ENCODE measurements around the gene FBXW11. TPM values are rescaled to one million over a fixed set of nuclear protein-coding genes. Genes with fewer than 3 reads are reported as not detected.

FBXW11 gene
- total RNA-seq, 1 experiment from 2014 or later, result 52.0 TPM

GRCh38 chr5:171855798-171856763 is 150.4 kb downstream of the FBXW11 start:
- RAD21 ChIA-PET (ENCODE audit: low non-redundant PET in 1 of 2, low total read pairs in 2 of 2, uncharacterized antibody in 2 of 2, unreplicated experiment in 2 of 2), result no interaction called here
- CTCF ChIA-PET, result no interaction called here
- Histone ChIP-seq H3K79me2 (ENCODE audit: insufficient read depth, low read length) (no peaks in the 10 kb centered on the region), H3K4me2 (ENCODE audit: low read length) (no peak overlapping the region), H3K27me3 (ENCODE audit: insufficient read depth, low read length) (no peaks in the 10 kb centered on the region), H3K9me2 (ENCODE audit: insufficient read depth) (no peaks in the 10 kb centered on the region), H3K4me1 (ENCODE audit: control insufficient read depth in 1 of 2, insufficient read depth in 2 of 2, low read length in 2 of 2) (no peaks in the 10 kb centered on the region), H3K36me3 (ENCODE audit: control insufficient read depth in 1 of 2, insufficient read depth in 2 of 2, low read length in 2 of 2) (no peaks in the 10 kb centered on the region), H4K20me1 (ENCODE audit: insufficient read depth) (no peaks in the 10 kb centered on the region), H3K9ac (ENCODE audit: low read length) (no peak overlapping the region), H2AFZ (ENCODE audit: low read depth, low read length, poor library complexity, severe bottlenecking) (no peak overlapping the region), H3K4me3 (replicated peaks in 1 of 2; ENCODE audit: low read depth in 1 of 2, low read length in 2 of 2) (no peak overlapping the region), H3K9me3 (ENCODE audit: control insufficient read depth in 1 of 2, insufficient read depth in 1 of 2, low read depth in 1 of 2, low read length in 2 of 2) (no peaks in the 10 kb centered on the region), H3K27ac (ENCODE audit: low read depth, low read length) (no peak overlapping the region)
- no TSS peak for BruUV-seq (replicated peaks)
- DNase-seq (ENCODE audit: low read depth, low spot score) (no peak), ATAC-seq (no peak)
- TF ChIP-seq ZNF274 (IDR thresholded peaks at IDR 0.05; ENCODE audit: low read depth, low read length) (no peak), CTCF (IDR thresholded peaks at IDR 0.05 in 2 of 3, conservative IDR thresholded peaks at IDR 0.05 in 1 of 3; ENCODE audit: borderline replicate concordance in 1 of 3, insufficient read depth in 1 of 3, low read depth in 2 of 3, low read length in 2 of 3) (no peak), POLR2A (IDR thresholded peaks at IDR 0.05; ENCODE audit: borderline replicate concordance, extremely low read depth, insufficient read depth, insufficient read length) (no peak), FOSL1 (IDR thresholded peaks at IDR 0.05; ENCODE audit: low read depth) (no peak), SRF (IDR thresholded peaks at IDR 0.05; ENCODE audit: low read depth) (no peak)
- POLR2A ChIA-PET, result interaction anchor here (0.6 kb wide), 1 partner anchor 489 kb away, joined by 3 read pairs; no protein-coding TSS in a partner anchor
- intact Hi-C loops (cut with micrococcal nuclease), result no loop called here

DNA sequence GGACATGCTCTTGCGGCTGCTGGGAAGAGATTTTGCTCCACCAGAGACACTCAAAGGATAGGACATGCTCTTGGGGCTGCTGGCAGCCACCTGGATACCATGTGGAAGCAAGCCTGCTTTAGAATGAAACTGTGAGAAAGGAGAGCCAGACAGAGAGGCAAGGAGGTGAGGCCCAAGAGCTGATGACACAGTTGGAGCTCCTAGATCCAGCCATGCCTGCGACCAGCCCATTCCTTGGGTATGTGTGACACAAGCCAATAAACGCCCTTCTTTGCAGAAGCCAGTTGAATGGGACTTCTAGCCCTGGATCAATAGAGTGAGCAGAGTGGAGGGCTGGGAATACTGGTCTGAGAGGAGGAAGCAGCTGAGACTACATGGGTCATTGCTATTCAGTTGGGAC is 151.2 kb downstream of the FBXW11 start:
- no peak overlapping the region for H3K27ac ChIP-seq (ENCODE audit: low read depth, low read length)
- CTCF ChIA-PET, result no interaction called here
- intact Hi-C loops (cut with micrococcal nuclease), result no loop called here
- TF ChIP-seq EZH2phosphoT487 (IDR thresholded peaks at IDR 0.05; ENCODE audit: borderline replicate concordance) (no peak), JUND (IDR thresholded peaks at IDR 0.05) (no peak), ELF1 (IDR thresholded peaks at IDR 0.05; ENCODE audit: borderline replicate concordance, low read depth) (no peak), CTCF (IDR thresholded peaks at IDR 0.05 in 2 of 3, conservative IDR thresholded peaks at IDR 0.05 in 1 of 3; ENCODE audit: borderline replicate concordance in 1 of 3, insufficient read depth in 1 of 3, low read depth in 2 of 3, low read length in 2 of 3) (no peak), CBX3 (IDR thresholded peaks at IDR 0.05; ENCODE audit: low read depth) (no peak), ATF3 (IDR thresholded peaks at IDR 0.05) (no peak), ZNF274 (IDR thresholded peaks at IDR 0.05; ENCODE audit: low read depth, low read length) (no peak), RAD21 (IDR thresholded peaks at IDR 0.05; ENCODE audit: low read depth) (no peak), SIN3A (IDR thresholded peaks at IDR 0.05; ENCODE audit: low read depth) (no peak), EGR1 (IDR thresholded peaks at IDR 0.05; ENCODE audit: low read depth) (no peak)

More for the DNA sequence above, 151.2 kb downstream of the FBXW11 start:
- ChIA-PET RAD21 (ENCODE audit: low non-redundant PET in 1 of 2, low total read pairs in 2 of 2, uncharacterized antibody in 2 of 2, unreplicated experiment in 2 of 2) (no interaction called here), POLR2A (no interaction called here)
- Histone ChIP-seq H3K9me2 (ENCODE audit: insufficient read depth) (no peaks in the 10 kb centered on the region), H2AFZ (ENCODE audit: low read depth, low read length, poor library complexity, severe bottlenecking) (no peak overlapping the region), H3K4me3 (replicated peaks in 1 of 2; ENCODE audit: low read depth in 1 of 2, low read length in 2 of 2) (no peak overlapping the region), H3K27me3 (ENCODE audit: insufficient read depth, low read length) (no peaks in the 10 kb centered on the region), H3K9me3 (ENCODE audit: control insufficient read depth in 1 of 2, insufficient read depth in 1 of 2, low read depth in 1 of 2, low read length in 2 of 2) (no peaks in the 10 kb centered on the region), H3K4me2 (ENCODE audit: low read length) (no peak overlapping the region), H3K79me2 (ENCODE audit: insufficient read depth, low read length) (no peaks in the 10 kb centered on the region), H3K4me1 (ENCODE audit: control insufficient read depth in 1 of 2, insufficient read depth in 2 of 2, low read length in 2 of 2) (no peaks in the 10 kb centered on the region), H4K20me1 (ENCODE audit: insufficient read depth) (no peaks in the 10 kb centered on the region), H3K9ac (ENCODE audit: low read length) (no peak overlapping the region), H3K36me3 (ENCODE audit: control insufficient read depth in 1 of 2, insufficient read depth in 2 of 2, low read length in 2 of 2) (no peaks in the 10 kb centered on the region)
- DNase-seq (ENCODE audit: low read depth, low spot score), result no peak
- no TSS peak for BruUV-seq (replicated peaks)
- ATAC-seq, result no peak
